ENCODE results near the gene TMEM163. TPM values are rescaled to one million over a fixed set of nuclear protein-coding genes. Genes with fewer than 3 reads are reported as not detected.
"Not testable (repeated sequence)": the region's sequence is repeated elsewhere in the genome, so short reads cannot be mapped to it uniquely, and the experiment has no call there.

The TMEM163 gene
- total and polyA plus RNA-seq, 3 experiments from 2014 or later = 0.45 TPM; not detected in 2

DNA sequence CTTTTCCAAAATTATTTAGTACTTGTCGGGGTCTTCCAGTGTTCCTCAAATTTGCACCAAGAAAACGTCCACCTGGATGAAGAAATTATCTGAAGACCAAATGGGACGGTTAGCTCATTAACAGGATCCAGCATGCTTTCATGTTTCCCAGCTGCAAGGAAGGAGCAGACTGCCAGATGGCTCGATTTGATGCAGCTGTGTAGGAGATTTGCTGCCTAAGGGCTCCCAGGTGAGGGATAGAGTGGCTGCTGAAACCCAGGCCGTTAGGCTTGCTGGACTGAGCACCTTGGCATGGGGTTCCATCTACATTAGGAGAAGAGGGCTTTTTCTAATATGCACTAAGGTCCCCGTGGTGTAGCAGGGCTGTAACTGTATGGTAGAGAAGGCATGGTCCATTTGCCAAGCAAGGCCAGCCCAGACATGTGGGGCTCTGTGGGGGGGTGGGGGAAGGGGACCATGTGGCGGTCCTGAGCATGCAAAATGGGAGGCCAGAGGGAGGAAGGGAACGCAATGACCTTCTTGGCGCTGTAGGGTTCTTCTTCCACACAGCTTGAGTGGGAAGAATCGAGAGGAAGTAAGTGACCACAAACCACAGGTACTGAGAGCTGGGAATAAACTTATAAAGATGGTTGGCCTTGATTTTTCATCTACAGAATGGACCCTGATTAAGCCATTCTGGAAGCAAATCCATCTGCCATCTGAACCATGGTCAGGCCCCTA lies 144.0 kb downstream of the TMEM163 start:
- H3K27ac ChIP-seq (ENCODE audit: low read depth, low read length) = no peak overlapping the region
- POLR2A ChIA-PET = no interaction called here
- Mint-ChIP-seq H3K36me3 (no peaks in the 10 kb centered on the region), H3K4me1 (no peaks in the 10 kb centered on the region), H3K9me3 (no peaks in the 10 kb centered on the region), H3K27ac (peak overlapping the region in 1 of 8 donors; percentile 24), H3K4me3 (no peak overlapping the region), H3K27me3 (peaks cover 0 to 2% of the 10 kb centered on the region in 2 donors)
- H3K4me1 ChIP-seq (ENCODE audit: insufficient read depth, low read length) = no peaks in the 10 kb centered on the region
- DNase-seq = no peak
- H3K36me3 ChIP-seq (ENCODE audit: insufficient read depth, low read length) = no peaks in the 10 kb centered on the region
- H3K4me3 ChIP-seq (ENCODE audit: low read length) = no peak overlapping the region
- CTCF ChIA-PET = interaction anchor here (0.9 kb wide), 1 partner anchor 13 kb away, joined by 3 read pairs; no protein-coding TSS in a partner anchor
- no peaks in the 10 kb centered on the region for H3K9me3 ChIP-seq (ENCODE audit: low read length)
- H3K27me3 ChIP-seq (ENCODE audit: insufficient read depth, low read length, poor library complexity, severe bottlenecking) = no peaks in the 10 kb centered on the region

- Mint-ChIP-seq H3K9me3 (no peaks in the 10 kb centered on the region), H3K36me3 (no peaks in the 10 kb centered on the region), H3K4me1 (no peaks in the 10 kb centered on the region), H3K27me3 (peaks cover 0 to 2% of the 10 kb centered on the region in 2 donors), H3K4me3 (no peak overlapping the region), H3K27ac (no peak overlapping the region)
- ChIA-PET POLR2A (no interaction called here), CTCF (no interaction called here)
- H3K27me3 ChIP-seq (ENCODE audit: insufficient read depth, low read length, poor library complexity, severe bottlenecking) = no peaks in the 10 kb centered on the region
- no peaks in the 10 kb centered on the region for H3K4me1 ChIP-seq (ENCODE audit: insufficient read depth, low read length)
- no peaks in the 10 kb centered on the region for H3K9me3 ChIP-seq (ENCODE audit: low read length)
- H3K36me3 ChIP-seq (ENCODE audit: insufficient read depth, low read length) = no peaks in the 10 kb centered on the region
- DNase-seq = no peak
- H3K4me3 ChIP-seq (ENCODE audit: low read length) = no peak overlapping the region
- no peak overlapping the region for H3K27ac ChIP-seq (ENCODE audit: low read depth, low read length)
Observed at GRCh38 chr2:134573724-134574123, 145.1 kb downstream of the TMEM163 start.

DNA sequence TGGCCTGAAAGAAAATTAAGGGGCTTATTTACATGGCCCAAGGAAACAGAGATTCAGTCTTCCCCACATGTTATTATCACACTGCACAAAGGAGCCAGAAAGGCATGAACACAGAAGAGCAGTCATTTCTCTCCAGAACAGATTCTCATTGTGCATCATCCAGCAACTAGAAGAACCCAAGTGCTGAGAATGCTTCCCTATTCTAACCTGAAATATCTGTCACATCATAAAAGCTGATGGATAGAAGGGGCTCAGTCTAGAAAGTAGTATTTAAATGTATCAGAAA lies 145.8 kb downstream of the TMEM163 start:
- Mint-ChIP-seq H3K36me3 (no peaks in the 10 kb centered on the region), H3K4me3 (no peak overlapping the region), H3K4me1 (no peaks in the 10 kb centered on the region), H3K9me3 (no peaks in the 10 kb centered on the region), H3K27ac (no peak overlapping the region), H3K27me3 (peaks cover 0 to 2% of the 10 kb centered on the region in 2 donors)
- no peak for DNase-seq
- H3K4me3 ChIP-seq (ENCODE audit: low read length) = no peak overlapping the region
- CTCF ChIA-PET = no interaction called here
- no peaks in the 10 kb centered on the region for H3K27me3 ChIP-seq (ENCODE audit: insufficient read depth, low read length, poor library complexity, severe bottlenecking)
- no peaks in the 10 kb centered on the region for H3K4me1 ChIP-seq (ENCODE audit: insufficient read depth, low read length)
- no peak overlapping the region for H3K27ac ChIP-seq (ENCODE audit: low read depth, low read length)
- POLR2A ChIA-PET = no interaction called here
- no peaks in the 10 kb centered on the region for H3K9me3 ChIP-seq (ENCODE audit: low read length)
- no peaks in the 10 kb centered on the region for H3K36me3 ChIP-seq (ENCODE audit: insufficient read depth, low read length)

- no peak for DNase-seq
- no peak overlapping the region for H3K4me3 Mint-ChIP-seq
- no peaks in the 10 kb centered on the region for H3K9me3 Mint-ChIP-seq
- Histone ChIP-seq H3K27ac (ENCODE audit: low read depth, low read length) (no peak overlapping the region), H3K4me1 (ENCODE audit: insufficient read depth, low read length) (no peaks in the 10 kb centered on the region), H3K4me3 (ENCODE audit: low read length) (no peak overlapping the region), H3K27me3 (ENCODE audit: insufficient read depth, low read length, poor library complexity, severe bottlenecking) (no peaks in the 10 kb centered on the region), H3K9me3 (ENCODE audit: low read length) (no peaks in the 10 kb centered on the region), H3K36me3 (ENCODE audit: insufficient read depth, low read length) (no peaks in the 10 kb centered on the region)
- no peaks in the 10 kb centered on the region for H3K36me3 Mint-ChIP-seq
- H3K27ac Mint-ChIP-seq = peak overlapping the region in 1 of 8 donors; percentile 39
- ChIA-PET POLR2A (no interaction called here), CTCF (no interaction called here)
- peaks cover 2 to 3% of the 10 kb centered on the region in 2 donors for H3K27me3 Mint-ChIP-seq
- no peaks in the 10 kb centered on the region for H3K4me1 Mint-ChIP-seq
Observed at GRCh38 chr2:134572314-134573084, 146.3 kb downstream of the TMEM163 start.

GRCh38 chr2:134570676-134571075 lies 148.1 kb downstream of the TMEM163 start:
- no peaks in the 10 kb centered on the region for H3K4me1 ChIP-seq (ENCODE audit: insufficient read depth, low read length)
- DNase-seq = no peak
- Mint-ChIP-seq H3K27me3 (peaks cover 0 to 6% of the 10 kb centered on the region in 2 donors), H3K4me1 (no peaks in the 10 kb centered on the region), H3K4me3 (no peak overlapping the region), H3K9me3 (no peaks in the 10 kb centered on the region), H3K36me3 (no peaks in the 10 kb centered on the region), H3K27ac (no peak overlapping the region)
- no peaks in the 10 kb centered on the region for H3K9me3 ChIP-seq (ENCODE audit: low read length)
- no peak overlapping the region for H3K4me3 ChIP-seq (ENCODE audit: low read length)
- CTCF ChIA-PET = no interaction called here
- no peaks in the 10 kb centered on the region for H3K27me3 ChIP-seq (ENCODE audit: insufficient read depth, low read length, poor library complexity, severe bottlenecking)
- H3K36me3 ChIP-seq (ENCODE audit: insufficient read depth, low read length) = no peaks in the 10 kb centered on the region
- H3K27ac ChIP-seq (ENCODE audit: low read depth, low read length) = no peak overlapping the region
- POLR2A ChIA-PET = no interaction called here

- H3K9me3 ChIP-seq (ENCODE audit: low read length) = no peaks in the 10 kb centered on the region
- no peaks in the 10 kb centered on the region for H3K36me3 ChIP-seq (ENCODE audit: insufficient read depth, low read length)
- no peak for DNase-seq
- no peak overlapping the region for H3K27ac ChIP-seq (ENCODE audit: low read depth, low read length)
- no peaks in the 10 kb centered on the region for H3K9me3 Mint-ChIP-seq
- no peak overlapping the region for H3K4me3 Mint-ChIP-seq
- POLR2A ChIA-PET = no interaction called here
- H3K27ac Mint-ChIP-seq = no peak overlapping the region
- H3K4me1 Mint-ChIP-seq = peaks cover 0 to 9% (median 8%) of the 10 kb centered on the region in 3 donors
- H3K4me3 ChIP-seq (ENCODE audit: low read length) = no peak overlapping the region
- no peaks in the 10 kb centered on the region for H3K27me3 ChIP-seq (ENCODE audit: insufficient read depth, low read length, poor library complexity, severe bottlenecking)
- H3K4me1 ChIP-seq (ENCODE audit: insufficient read depth, low read length) = no peaks in the 10 kb centered on the region
- H3K27me3 Mint-ChIP-seq = peaks cover 0 to 15% of the 10 kb centered on the region in 2 donors
- no peaks in the 10 kb centered on the region for H3K36me3 Mint-ChIP-seq
- CTCF ChIA-PET = no interaction called here
Observed at GRCh38 chr2:134568413-134568812, 150.4 kb downstream of the TMEM163 start.

DNA sequence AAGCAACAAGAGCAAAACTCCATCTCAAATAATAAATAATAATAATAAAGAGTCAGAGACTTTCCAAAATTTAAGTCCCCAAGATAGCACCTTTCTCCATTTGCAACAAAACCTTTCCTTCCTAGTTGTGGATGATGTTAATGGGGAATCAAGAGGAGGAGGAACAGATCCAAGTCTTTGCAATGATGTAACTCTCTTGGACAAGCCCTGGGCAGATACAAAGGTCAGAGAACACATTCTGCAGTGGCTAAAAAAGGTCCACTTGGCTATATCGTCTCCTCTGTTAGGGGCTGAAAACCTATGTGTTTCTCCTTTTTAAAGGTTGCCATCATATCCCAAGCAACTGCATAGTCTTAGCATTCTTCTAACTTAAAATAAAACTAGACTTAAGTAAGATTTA lies 151.1 kb downstream of the TMEM163 start:
- no peaks in the 10 kb centered on the region for H3K27me3 ChIP-seq (ENCODE audit: insufficient read depth, low read length, poor library complexity, severe bottlenecking)
- Mint-ChIP-seq H3K36me3 (peaks cover 0 to 1% (median 0%) of the 10 kb centered on the region in 3 donors), H3K27me3 (peaks cover 0 to 18% of the 10 kb centered on the region in 2 donors), H3K4me1 (peaks cover 0 to 9% (median 8%) of the 10 kb centered on the region in 3 donors), H3K27ac (no peak overlapping the region), H3K4me3 (no peak overlapping the region), H3K9me3 (no peaks in the 10 kb centered on the region)
- ChIA-PET CTCF (no interaction called here), POLR2A (no interaction called here)
- no peaks in the 10 kb centered on the region for H3K4me1 ChIP-seq (ENCODE audit: insufficient read depth, low read length)
- H3K4me3 ChIP-seq (ENCODE audit: low read length) = no peak overlapping the region
- no peaks in the 10 kb centered on the region for H3K36me3 ChIP-seq (ENCODE audit: insufficient read depth, low read length)
- H3K27ac ChIP-seq (ENCODE audit: low read depth, low read length) = no peak overlapping the region
- DNase-seq = no peak
- H3K9me3 ChIP-seq (ENCODE audit: low read length) = no peaks in the 10 kb centered on the region

DNA sequence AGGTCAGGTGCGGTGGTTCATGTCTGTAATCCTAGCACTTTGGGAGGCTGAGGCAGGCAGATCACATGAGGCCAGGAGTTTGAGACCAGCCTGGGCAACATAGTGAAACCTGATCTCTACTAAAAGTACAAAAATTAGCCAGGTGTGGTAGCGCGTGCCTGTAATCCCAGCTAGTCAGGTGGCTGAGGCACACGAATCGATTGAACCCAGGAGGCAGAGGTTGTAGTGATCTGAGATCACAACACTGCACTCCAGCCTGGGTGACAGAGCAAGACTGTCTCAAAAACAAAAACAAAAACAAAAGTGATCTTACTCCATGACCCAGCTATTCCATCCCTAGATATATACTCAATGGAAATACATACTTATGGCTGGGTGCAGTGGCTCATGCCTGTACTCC lies 153.8 kb downstream of the TMEM163 start:
- H3K27ac ChIP-seq (ENCODE audit: low read depth, low read length); H3K9me3 ChIP-seq (ENCODE audit: low read length); POLR2A ChIA-PET; H3K9me3 Mint-ChIP-seq; H3K27ac Mint-ChIP-seq; DNase-seq; H3K27me3 ChIP-seq (ENCODE audit: insufficient read depth, low read length, poor library complexity, severe bottlenecking); H3K4me3 ChIP-seq (ENCODE audit: low read length); CTCF ChIA-PET; H3K4me1 Mint-ChIP-seq; H3K36me3 ChIP-seq (ENCODE audit: insufficient read depth, low read length); H3K36me3 Mint-ChIP-seq; H3K4me3 Mint-ChIP-seq; H3K4me1 ChIP-seq (ENCODE audit: insufficient read depth, low read length): not testable (repeated sequence)
- H3K27me3 Mint-ChIP-seq = peaks cover 5 to 26% of the 10 kb centered on the region in 2 donors
